ENCODE measurements around the gene PRKN.

PRKN gene

GRCh38 chr6:161368514-161368913, 1359.1 kb downstream of the PRKN start:
- Histone ChIP-seq H3K27ac (ENCODE audit: low read length) (no peak overlapping the region), H3K36me3 (replicated peaks; ENCODE audit: insufficient read depth, low read length) (no peaks in the 10 kb centered on the region), H3K4me1 (ENCODE audit: low read length) (no peaks in the 10 kb centered on the region), H3K4me2 (ENCODE audit: low read depth, low read length) (no peak overlapping the region), H3K9ac (ENCODE audit: low read length) (no peak overlapping the region), H4K20me1 (ENCODE audit: insufficient read depth, low read length) (no peaks in the 10 kb centered on the region), H3K4me3 (ENCODE audit: low read length) (no peak overlapping the region), H2AFZ (ENCODE audit: low read length) (no peak overlapping the region), H3F3A (ENCODE audit: insufficient read depth, low read length) (no peaks in the 10 kb centered on the region), H3K9me2 (replicated peaks; ENCODE audit: insufficient read depth, low read length) (no peaks in the 10 kb centered on the region), H3K9me3 (replicated peaks; ENCODE audit: insufficient read depth, low read length) (no peaks in the 10 kb centered on the region), H3K79me2 (ENCODE audit: low read length) (no peaks in the 10 kb centered on the region), H3K27me3 (replicated peaks; ENCODE audit: insufficient read depth, low read length) (no peaks in the 10 kb centered on the region)
- no peak for TF ChIP-seq CTCF (IDR thresholded peaks at IDR 0.05; ENCODE audit: low read length)
- no peak for TF ChIP-seq EZH2phosphoT487 (IDR thresholded peaks at IDR 0.05; ENCODE audit: low read length)
- TF ChIP-seq EZH2 (optimal IDR thresholded peaks at IDR 0.05; ENCODE audit: low read depth, low read length) = no peak
- no peak for DNase-seq

GRCh38 chr6:161367472-161367871, 1360.1 kb downstream of the PRKN start:
- no peak for DNase-seq
- no peaks in the 10 kb centered on the region for H3K79me2 ChIP-seq (ENCODE audit: low read length)
- H3K9ac ChIP-seq (ENCODE audit: low read length) = no peak overlapping the region
- H3K9me3 ChIP-seq (replicated peaks; ENCODE audit: insufficient read depth, low read length) = no peaks in the 10 kb centered on the region
- no peaks in the 10 kb centered on the region for H3F3A ChIP-seq (ENCODE audit: insufficient read depth, low read length)
- no peak overlapping the region for H3K4me2 ChIP-seq (ENCODE audit: low read depth, low read length)
- no peaks in the 10 kb centered on the region for H4K20me1 ChIP-seq (ENCODE audit: insufficient read depth, low read length)
- H3K36me3 ChIP-seq (replicated peaks; ENCODE audit: insufficient read depth, low read length) = no peaks in the 10 kb centered on the region
- no peaks in the 10 kb centered on the region for H3K9me2 ChIP-seq (replicated peaks; ENCODE audit: insufficient read depth, low read length)
- H3K27ac ChIP-seq (ENCODE audit: low read length) = no peak overlapping the region
- no peak overlapping the region for H3K4me3 ChIP-seq (ENCODE audit: low read length)
- H3K4me1 ChIP-seq (ENCODE audit: low read length) = no peaks in the 10 kb centered on the region
- no peaks in the 10 kb centered on the region for H3K27me3 ChIP-seq (replicated peaks; ENCODE audit: insufficient read depth, low read length)
- H2AFZ ChIP-seq (ENCODE audit: low read length) = no peak overlapping the region
- no peak for TF ChIP-seq EZH2 (optimal IDR thresholded peaks at IDR 0.05; ENCODE audit: low read depth, low read length)
- TF ChIP-seq CTCF (IDR thresholded peaks at IDR 0.05; ENCODE audit: low read length) = no peak
- no peak for TF ChIP-seq EZH2phosphoT487 (IDR thresholded peaks at IDR 0.05; ENCODE audit: low read length)

- no peak overlapping the region for H3K27ac ChIP-seq (ENCODE audit: low read length)
- H3K36me3 ChIP-seq (replicated peaks; ENCODE audit: insufficient read depth, low read length) = no peaks in the 10 kb centered on the region
- H3K4me3 ChIP-seq (ENCODE audit: low read length) = no peak overlapping the region
- H3K9ac ChIP-seq (ENCODE audit: low read length) = no peak overlapping the region
- no peak overlapping the region for H2AFZ ChIP-seq (ENCODE audit: low read length)
- no peaks in the 10 kb centered on the region for H3K27me3 ChIP-seq (replicated peaks; ENCODE audit: insufficient read depth, low read length)
- no peak overlapping the region for H3K4me2 ChIP-seq (ENCODE audit: low read depth, low read length)
- no peaks in the 10 kb centered on the region for H3K79me2 ChIP-seq (ENCODE audit: low read length)
- no peak for DNase-seq
- H3K4me1 ChIP-seq (ENCODE audit: low read length) = no peaks in the 10 kb centered on the region
- no peaks in the 10 kb centered on the region for H3F3A ChIP-seq (ENCODE audit: insufficient read depth, low read length)
- TF ChIP-seq CTCF (IDR thresholded peaks at IDR 0.05; ENCODE audit: low read length) = no peak
- TF ChIP-seq EZH2phosphoT487 (IDR thresholded peaks at IDR 0.05; ENCODE audit: low read length) = no peak
- no peak for TF ChIP-seq EZH2 (optimal IDR thresholded peaks at IDR 0.05; ENCODE audit: low read depth, low read length)
- no peaks in the 10 kb centered on the region for H3K9me2 ChIP-seq (replicated peaks; ENCODE audit: insufficient read depth, low read length)
- H3K9me3 ChIP-seq (replicated peaks; ENCODE audit: insufficient read depth, low read length) = no peaks in the 10 kb centered on the region
- no peaks in the 10 kb centered on the region for H4K20me1 ChIP-seq (ENCODE audit: insufficient read depth, low read length)
Measured at GRCh38 chr6:161366301-161366923, 1361.2 kb downstream of the PRKN start.
